Stimulated activated naive B cell treated with anti-CD40 and anti-IgM and Interleukin-4, amounts not matched to agents 10 μg/mL and 1 μg/mL and 100 μg/mL, for 72 hours (primary cell): ENCODE results near the gene PLXND1.
"Not testable (repeated sequence)": the region's sequence is repeated elsewhere in the genome, so short reads cannot be mapped to it uniquely, and the experiment has no call there.

ENCODE experiments used
- ATAC-seq, 2 donors: fragments of 150-1000 bp; cut with Tn5 transposase; replicated peaks; 2 replicates each; pipeline ENCODE4 v1.10.0; 2021; ENCODE audit warnings: moderate library complexity in 1 of 2
- DNase-seq: peaks from one replicate; pipeline ENCODE4 v3.0.0; 2021
- H3K27ac Mint-ChIP-seq: one replicate; pipeline ENCODE4 v1.8.0; 2022; ENCODE audit warnings: mild to moderate bottlenecking, mixed read lengths
- H3K27me3 Mint-ChIP-seq, 2 donors: one replicate each; pipeline ENCODE4 v1.8.0; 2022; ENCODE audit warnings: mixed read lengths in 2 of 2
- H3K36me3 Mint-ChIP-seq, 2 donors: one replicate each; pipeline ENCODE4 v1.8.0; 2022; ENCODE audit warnings: mixed read lengths in 2 of 2, mild to moderate bottlenecking in 1 of 2
- H3K4me1 Mint-ChIP-seq, 2 donors: one replicate each; pipeline ENCODE4 v1.8.0; 2022; ENCODE audit warnings: mixed read lengths in 2 of 2, mild to moderate bottlenecking in 1 of 2
- H3K4me3 Mint-ChIP-seq, 2 donors: one replicate each; pipeline ENCODE4 v1.8.0; 2022; ENCODE audit warnings: mild to moderate bottlenecking in 2 of 2, mixed read lengths in 2 of 2, moderate library complexity in 1 of 2
- H3K9me3 Mint-ChIP-seq, 2 donors: one replicate each; pipeline ENCODE4 v1.8.0; 2022; ENCODE audit warnings: mixed read lengths in 2 of 2, mild to moderate bottlenecking in 1 of 2

Gene PLXND1

DNA sequence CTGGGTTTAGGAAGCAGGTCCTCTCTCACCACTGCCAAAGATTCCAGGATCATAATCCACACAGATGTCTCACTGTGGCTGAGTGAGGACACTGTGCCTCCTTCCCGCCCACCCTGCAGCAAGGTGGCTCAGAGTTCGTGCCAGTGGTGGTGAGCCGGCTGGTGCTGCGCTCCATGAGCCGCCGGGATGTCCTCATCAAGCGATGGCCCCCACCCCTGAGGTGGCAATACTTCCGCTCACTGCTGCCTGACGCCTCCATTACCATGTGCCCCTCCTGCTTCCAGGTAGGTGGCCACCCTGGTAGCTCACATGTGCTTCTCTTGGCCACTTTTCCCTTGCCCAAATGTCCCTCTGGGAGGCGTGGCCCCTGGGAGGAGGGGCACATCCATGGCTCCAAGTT lies 87.0 kb downstream of the PLXND1 start:
- no peak overlapping the region for H3K27ac Mint-ChIP-seq
- H3K4me3 Mint-ChIP-seq: no peak overlapping the region
- peaks cover 10 to 28% of the 10 kb centered on the region in 2 donors for H3K36me3 Mint-ChIP-seq
- ATAC-seq: no peak
- H3K27me3 Mint-ChIP-seq: no peaks in the 10 kb centered on the region
- H3K9me3 Mint-ChIP-seq: no peaks in the 10 kb centered on the region
- DNase-seq: no peak
- no peaks in the 10 kb centered on the region for H3K4me1 Mint-ChIP-seq

DNA sequence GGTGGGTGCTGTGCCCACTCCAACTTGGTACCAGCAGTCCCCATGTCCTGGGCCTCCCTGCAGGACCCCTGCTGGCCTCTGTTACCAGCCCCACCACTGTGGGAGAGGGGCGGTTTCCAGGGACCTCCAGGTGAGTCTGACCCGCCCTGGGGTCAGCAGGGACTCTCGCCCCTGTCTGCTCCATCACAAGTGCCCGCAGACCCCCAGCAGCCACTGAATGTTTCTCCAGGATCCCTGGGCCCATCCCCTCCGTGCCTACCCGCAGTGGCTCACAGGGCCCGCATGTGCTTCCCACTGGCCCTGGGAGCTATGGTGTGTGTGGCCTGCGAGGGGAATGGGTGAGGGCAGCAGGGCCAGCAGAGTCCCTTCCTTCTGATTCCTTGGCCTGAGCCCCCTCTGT lies 87.9 kb downstream of the PLXND1 start:
- Mint-ChIP-seq H3K27me3 (no peaks in the 10 kb centered on the region), H3K27ac (no peak overlapping the region), H3K36me3 (peaks cover 10 to 28% of the 10 kb centered on the region in 2 donors), H3K4me3 (no peak overlapping the region), H3K4me1 (no peaks in the 10 kb centered on the region), H3K9me3 (no peaks in the 10 kb centered on the region)
- ATAC-seq: no peak
- no peak for DNase-seq

DNA sequence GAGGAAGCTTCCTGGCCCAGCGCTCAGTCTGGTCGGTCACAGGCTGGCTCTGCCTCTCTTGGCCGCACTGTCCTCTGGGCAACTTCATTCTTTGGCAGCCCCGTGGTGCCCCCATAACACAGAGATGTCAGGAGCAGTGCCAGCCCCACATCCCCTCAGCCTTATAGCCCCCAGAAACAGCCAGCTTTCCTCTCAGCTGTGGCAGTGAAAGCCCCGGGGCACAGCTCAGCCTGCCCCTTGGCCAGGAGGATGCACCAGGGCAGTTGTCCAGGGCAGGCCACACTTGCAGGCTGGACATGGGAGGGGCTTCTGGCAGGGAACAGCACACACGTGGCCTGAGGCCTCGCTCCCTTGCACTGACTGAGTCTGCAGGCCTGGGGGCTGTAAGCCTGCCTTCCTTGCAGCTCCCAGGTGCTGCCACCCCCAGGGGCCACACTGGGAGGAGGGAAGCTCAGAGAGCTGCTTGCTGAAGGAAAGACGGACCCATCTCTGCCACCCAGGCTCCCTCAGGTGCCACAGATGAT lies 88.4 kb downstream of the PLXND1 start:
- Mint-ChIP-seq H3K4me1 (no peaks in the 10 kb centered on the region), H3K27me3 (no peaks in the 10 kb centered on the region), H3K4me3 (no peak overlapping the region), H3K27ac (no peak overlapping the region), H3K36me3 (peaks cover 10 to 28% of the 10 kb centered on the region in 2 donors), H3K9me3 (no peaks in the 10 kb centered on the region)
- no peak for ATAC-seq
- no peak for DNase-seq

DNA sequence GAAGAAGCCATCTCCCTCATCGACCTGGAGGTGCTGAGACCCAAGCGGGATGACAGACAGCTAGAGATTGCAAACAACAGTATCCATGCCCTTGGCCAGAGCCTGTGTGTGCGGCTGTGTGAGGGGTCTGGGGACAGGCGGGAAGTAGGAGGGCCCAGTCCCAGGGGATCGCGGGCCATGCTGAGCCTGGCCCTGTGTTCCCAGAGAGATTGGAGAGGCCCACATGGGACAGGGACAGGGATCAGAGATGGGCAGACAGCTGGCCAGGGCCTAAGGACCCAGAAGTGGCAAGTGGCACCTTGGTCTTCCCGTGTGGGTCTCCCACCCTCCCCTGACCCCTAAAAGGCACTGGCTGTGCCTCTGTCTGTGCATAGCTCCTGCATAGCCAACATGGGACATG lies 89.0 kb downstream of the PLXND1 start:
- no peak for ATAC-seq
- DNase-seq: no peak
- no peak overlapping the region for H3K27ac Mint-ChIP-seq
- no peaks in the 10 kb centered on the region for H3K9me3 Mint-ChIP-seq
- peaks cover 12 to 32% of the 10 kb centered on the region in 2 donors for H3K36me3 Mint-ChIP-seq
- no peak overlapping the region for H3K4me3 Mint-ChIP-seq
- no peaks in the 10 kb centered on the region for H3K27me3 Mint-ChIP-seq
- H3K4me1 Mint-ChIP-seq: no peaks in the 10 kb centered on the region

DNA sequence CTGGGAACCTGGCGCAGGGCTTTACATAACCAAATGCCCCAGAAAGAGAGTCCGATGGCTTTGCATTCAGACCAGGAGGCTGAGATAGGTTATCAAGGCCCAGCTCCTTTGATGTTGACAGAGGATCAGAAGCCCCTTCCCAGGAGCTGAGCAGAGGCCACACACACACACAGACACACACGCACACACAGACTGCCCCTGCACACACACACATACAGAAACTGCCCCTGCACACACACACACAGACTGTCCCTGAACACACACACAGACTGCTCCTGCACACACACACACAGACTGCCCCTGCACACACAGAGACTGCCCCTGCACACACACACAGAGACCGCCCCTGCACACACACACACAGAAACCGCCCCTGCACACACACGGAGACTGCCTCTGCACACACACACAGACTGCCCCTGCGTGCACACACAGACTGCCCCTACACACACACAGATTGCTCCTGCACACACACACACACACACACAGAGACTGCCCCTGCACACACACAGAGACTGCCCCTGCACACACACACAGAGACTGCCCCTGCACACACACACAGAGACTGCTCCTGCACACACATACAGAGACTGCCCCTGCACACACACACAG lies 90.5 kb downstream of the PLXND1 start:
- not testable (repeated sequence) for H3K27ac Mint-ChIP-seq, H3K9me3 Mint-ChIP-seq, DNase-seq, H3K4me3 Mint-ChIP-seq, H3K27me3 Mint-ChIP-seq, ATAC-seq, H3K4me1 Mint-ChIP-seq
- H3K36me3 Mint-ChIP-seq: peaks cover 15 to 36% of the 10 kb centered on the region in 2 donors

DNA sequence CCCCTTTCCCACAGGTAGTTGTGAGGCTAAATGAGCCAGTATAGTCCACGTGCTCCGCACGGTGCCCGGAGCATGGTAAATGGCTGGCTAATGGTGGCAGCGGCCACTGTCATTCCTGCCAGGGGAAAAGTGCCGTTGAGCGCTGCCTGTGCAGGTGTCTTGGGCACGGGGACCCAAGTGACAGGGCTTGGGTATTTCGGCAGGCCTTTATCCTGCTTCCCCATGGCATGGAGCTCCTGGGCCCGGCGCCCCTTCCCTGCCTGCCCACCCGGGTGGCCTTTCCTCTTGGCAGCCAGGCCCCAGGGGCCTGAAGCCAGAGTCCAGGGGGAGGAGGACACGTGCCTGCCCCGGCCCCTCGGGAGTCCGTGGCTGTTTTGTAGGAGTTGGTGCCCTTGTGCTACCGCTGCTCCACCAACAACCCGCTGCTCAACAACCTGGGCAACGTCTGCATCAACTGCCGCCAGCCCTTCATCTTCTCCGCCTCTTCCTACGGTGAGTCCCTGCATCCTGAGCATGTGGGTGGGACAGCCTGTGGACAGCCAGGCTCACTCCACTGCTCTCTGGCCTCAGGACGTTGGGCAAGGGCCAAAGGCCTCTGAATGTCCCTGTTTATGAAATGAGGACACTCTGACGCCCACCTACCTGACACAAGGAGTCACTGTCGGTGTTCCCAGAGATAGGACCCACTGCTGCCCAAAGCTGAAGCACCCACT lies 91.2 kb downstream of the PLXND1 start:
- H3K4me3 Mint-ChIP-seq, H3K27me3 Mint-ChIP-seq, H3K4me1 Mint-ChIP-seq, H3K9me3 Mint-ChIP-seq, H3K27ac Mint-ChIP-seq, ATAC-seq, DNase-seq: not testable (repeated sequence)
- H3K36me3 Mint-ChIP-seq: peaks cover 17 to 39% of the 10 kb centered on the region in 2 donors

DNA sequence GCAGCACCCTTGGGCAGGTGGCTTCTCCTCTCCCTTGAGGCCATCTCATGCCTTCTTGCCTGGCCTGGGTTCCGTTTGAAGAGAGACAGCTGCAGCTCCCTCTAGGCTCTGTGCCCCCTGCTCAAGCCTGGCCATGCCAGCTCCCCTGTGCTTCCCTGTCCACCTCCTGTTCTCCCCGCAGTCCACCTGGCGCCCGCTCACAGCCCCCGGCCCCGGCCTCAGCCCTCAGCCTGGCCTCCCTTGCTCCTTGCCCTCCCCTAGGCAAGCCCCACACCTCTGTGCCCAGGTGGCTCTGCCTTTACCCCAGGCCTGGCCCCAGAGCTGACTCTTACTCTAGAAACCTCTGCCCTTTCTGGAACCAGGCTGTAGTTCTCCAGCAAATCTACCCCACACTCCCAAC lies 91.9 kb downstream of the PLXND1 start:
- no peaks in the 10 kb centered on the region for H3K4me1 Mint-ChIP-seq
- no peak overlapping the region for H3K27ac Mint-ChIP-seq

DNA sequence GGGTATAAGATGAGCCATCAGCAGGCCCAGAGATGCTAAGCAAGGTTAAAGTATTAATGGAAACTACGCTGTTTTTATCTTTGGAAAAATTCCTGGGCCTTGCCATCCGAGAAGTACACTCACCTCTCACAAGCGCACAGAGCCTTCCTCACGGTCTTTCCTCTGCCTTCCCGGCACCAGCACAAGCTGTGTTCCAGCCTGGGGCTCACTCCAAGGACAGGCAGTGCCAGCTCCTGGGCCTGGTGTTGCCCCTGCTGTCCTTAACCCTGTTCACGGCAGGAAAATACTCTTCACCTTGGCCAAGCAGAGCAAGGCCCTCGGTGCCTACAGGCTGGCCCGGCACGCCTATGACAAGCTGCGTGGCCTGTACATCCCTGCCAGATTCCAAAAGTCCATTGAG lies 92.4 kb downstream of the PLXND1 start:
- H3K36me3 Mint-ChIP-seq: peaks cover 14 to 33% of the 10 kb centered on the region in 2 donors
- H3K4me3 Mint-ChIP-seq: no peak overlapping the region
- H3K27ac Mint-ChIP-seq: no peak overlapping the region
- H3K4me1 Mint-ChIP-seq: no peaks in the 10 kb centered on the region
- DNase-seq (no peak), ATAC-seq (no peak)
- no peaks in the 10 kb centered on the region for H3K27me3 Mint-ChIP-seq
- H3K9me3 Mint-ChIP-seq: no peaks in the 10 kb centered on the region

More for the DNA sequence above, 91.9 kb downstream of the PLXND1 start:
- no peaks in the 10 kb centered on the region for H3K27me3 Mint-ChIP-seq
- ATAC-seq: no peak
- no peak for DNase-seq
- no peaks in the 10 kb centered on the region for H3K9me3 Mint-ChIP-seq
- H3K36me3 Mint-ChIP-seq: peaks cover 14 to 34% of the 10 kb centered on the region in 2 donors
- H3K4me3 Mint-ChIP-seq: no peak overlapping the region

DNA sequence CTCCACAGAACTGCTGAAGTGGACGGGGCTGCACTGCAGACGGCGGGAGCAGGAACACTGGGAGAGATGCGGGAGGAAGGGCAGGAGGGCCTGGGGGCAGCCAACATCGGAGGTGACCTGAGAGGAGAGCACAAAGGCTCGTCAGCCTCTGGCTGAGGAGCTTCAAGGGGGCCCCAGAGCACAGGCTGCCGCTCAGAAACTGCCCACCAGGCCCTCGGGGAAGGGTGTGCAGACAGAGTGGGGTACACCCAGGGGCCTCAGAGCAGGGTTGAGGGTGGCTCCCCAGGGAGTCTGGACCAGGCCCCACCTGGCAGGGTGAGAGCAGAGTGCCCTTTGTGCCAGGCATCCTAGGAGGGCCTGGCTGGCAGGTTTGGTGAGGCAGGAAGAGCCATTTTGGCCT lies 92.8 kb downstream of the PLXND1 start:
- Mint-ChIP-seq H3K4me3 (no peak overlapping the region), H3K4me1 (no peaks in the 10 kb centered on the region), H3K36me3 (peaks cover 14 to 29% of the 10 kb centered on the region in 2 donors), H3K9me3 (no peaks in the 10 kb centered on the region), H3K27me3 (no peaks in the 10 kb centered on the region), H3K27ac (no peak overlapping the region)
- DNase-seq (no peak), ATAC-seq (no peak)

DNA sequence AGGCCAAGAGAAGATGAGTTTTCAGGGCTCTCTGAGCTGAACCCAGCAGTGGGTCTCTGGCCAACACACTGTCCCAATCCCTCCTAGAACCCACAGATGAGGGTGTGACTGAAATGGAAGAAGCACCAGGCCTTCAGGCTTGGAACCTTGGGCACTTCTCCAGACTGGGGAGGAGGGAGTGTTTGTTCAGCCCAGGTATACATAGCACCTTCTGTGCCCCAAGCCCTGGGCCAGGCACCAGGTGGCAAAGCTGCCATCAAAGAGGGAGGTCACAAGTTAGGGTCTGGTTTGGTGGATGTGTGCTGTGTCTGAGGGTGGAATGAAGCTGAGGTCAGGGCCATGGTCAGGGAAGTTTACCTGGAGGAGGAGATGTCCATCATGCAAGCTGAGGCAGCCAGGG lies 93.9 kb downstream of the PLXND1 start:
- no peak overlapping the region for H3K4me3 Mint-ChIP-seq
- H3K9me3 Mint-ChIP-seq: no peaks in the 10 kb centered on the region
- H3K27me3 Mint-ChIP-seq: no peaks in the 10 kb centered on the region
- DNase-seq (no peak), ATAC-seq (no peak)
- H3K27ac Mint-ChIP-seq: no peak overlapping the region
- H3K36me3 Mint-ChIP-seq: peaks cover 14 to 29% of the 10 kb centered on the region in 2 donors
- H3K4me1 Mint-ChIP-seq: no peaks in the 10 kb centered on the region

DNA sequence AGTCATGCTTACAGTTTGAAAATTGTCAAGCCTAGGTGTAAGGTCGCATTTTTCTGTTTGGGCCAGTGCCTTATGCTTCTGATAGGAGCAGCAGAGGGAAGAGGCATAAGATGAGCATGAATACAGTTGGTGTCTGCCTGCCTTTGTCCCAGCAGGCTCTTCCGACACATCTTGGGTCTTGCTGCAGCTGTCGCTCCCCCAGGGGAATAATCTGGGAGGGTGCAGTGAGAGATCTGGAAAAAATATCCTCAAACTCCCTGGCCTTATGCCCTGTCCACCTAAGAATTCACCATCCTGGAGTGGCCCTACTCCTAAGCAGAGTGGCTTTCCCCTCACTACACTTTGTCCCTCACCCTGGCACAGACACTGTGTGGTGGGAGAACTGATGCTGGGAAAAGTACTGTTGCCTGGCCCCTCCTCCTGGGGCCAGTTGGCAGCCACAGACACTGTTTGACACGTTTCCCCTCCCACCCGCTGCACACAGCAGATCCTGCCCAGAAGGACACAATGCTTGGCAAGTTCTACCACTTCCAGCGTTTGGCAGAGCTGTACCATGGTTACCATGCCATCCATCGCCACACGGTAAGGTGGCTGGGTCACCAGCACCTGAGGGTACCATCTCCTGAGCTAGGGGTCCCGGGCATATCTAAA lies 99.2 kb downstream of the PLXND1 start:
- H3K9me3 Mint-ChIP-seq: no peaks in the 10 kb centered on the region
- H3K27me3 Mint-ChIP-seq: no peaks in the 10 kb centered on the region
- DNase-seq (no peak), ATAC-seq (no peak)
- H3K4me3 Mint-ChIP-seq: no peak overlapping the region
- no peak overlapping the region for H3K27ac Mint-ChIP-seq
- peaks cover 8 to 10% of the 10 kb centered on the region in 2 donors for H3K36me3 Mint-ChIP-seq
- no peaks in the 10 kb centered on the region for H3K4me1 Mint-ChIP-seq

DNA sequence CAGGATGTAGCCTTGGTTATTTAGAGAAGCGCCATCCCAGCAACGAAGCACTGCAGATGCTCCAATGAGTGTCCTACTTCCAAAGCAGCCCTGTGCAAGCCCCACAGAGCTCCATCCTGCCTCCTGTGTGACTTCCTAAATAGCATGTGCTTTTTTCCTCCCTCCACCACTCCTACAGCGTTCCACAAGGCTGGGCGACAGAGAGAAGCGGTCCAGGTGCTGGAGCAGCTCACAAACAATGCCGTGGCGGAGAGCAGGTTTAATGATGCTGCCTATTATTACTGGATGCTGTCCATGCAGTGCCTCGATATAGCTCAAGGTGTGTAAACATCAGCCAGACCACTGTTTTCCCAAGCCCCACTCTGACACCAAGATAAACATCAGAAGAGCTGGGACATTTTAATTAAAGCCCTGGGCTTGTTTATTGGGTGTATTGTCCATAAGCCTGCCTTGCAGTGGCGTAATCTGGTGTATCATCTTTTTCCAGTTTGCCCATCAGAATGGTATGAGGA lies 100.2 kb downstream of the PLXND1 start:
- Mint-ChIP-seq H3K4me3 (no peak overlapping the region), H3K4me1 (no peaks in the 10 kb centered on the region), H3K27me3 (no peaks in the 10 kb centered on the region), H3K27ac (no peak overlapping the region), H3K9me3 (no peaks in the 10 kb centered on the region), H3K36me3 (peaks cover 6 to 8% of the 10 kb centered on the region in 2 donors)
- DNase-seq: no peak
- no peak for ATAC-seq

DNA sequence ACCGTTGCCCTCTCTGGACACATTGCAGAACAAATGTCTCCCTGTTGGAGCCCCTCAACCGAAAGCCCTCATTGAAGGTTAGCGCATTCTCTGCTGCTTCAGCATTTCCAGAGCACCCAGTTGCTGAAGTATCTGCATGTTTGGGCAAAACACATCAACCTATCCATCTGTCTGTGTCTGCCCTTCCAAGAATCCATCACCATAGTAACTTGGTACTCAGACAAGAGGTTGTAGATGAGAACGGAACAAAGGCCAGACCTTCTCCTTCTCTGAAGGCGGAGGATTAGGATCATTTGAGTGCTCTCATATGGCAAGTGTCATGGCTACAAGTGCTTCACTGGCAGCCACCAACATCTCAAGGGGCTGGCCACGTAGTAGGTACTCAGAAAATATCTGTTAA lies 101.1 kb downstream of the PLXND1 start:
- Mint-ChIP-seq H3K4me3 (no peak overlapping the region), H3K4me1 (no peaks in the 10 kb centered on the region), H3K27me3 (no peaks in the 10 kb centered on the region), H3K9me3 (no peaks in the 10 kb centered on the region), H3K27ac (no peak overlapping the region), H3K36me3 (peaks cover 10 to 12% of the 10 kb centered on the region in 2 donors)
- no peak for DNase-seq
- no peak for ATAC-seq
